ENCODE measurements around the gene SLC39A12.
"Not testable (repeated sequence)": the region's sequence is repeated elsewhere in the genome, so short reads cannot be mapped to it uniquely, and the experiment has no call there.

Gene SLC39A12

DNA sequence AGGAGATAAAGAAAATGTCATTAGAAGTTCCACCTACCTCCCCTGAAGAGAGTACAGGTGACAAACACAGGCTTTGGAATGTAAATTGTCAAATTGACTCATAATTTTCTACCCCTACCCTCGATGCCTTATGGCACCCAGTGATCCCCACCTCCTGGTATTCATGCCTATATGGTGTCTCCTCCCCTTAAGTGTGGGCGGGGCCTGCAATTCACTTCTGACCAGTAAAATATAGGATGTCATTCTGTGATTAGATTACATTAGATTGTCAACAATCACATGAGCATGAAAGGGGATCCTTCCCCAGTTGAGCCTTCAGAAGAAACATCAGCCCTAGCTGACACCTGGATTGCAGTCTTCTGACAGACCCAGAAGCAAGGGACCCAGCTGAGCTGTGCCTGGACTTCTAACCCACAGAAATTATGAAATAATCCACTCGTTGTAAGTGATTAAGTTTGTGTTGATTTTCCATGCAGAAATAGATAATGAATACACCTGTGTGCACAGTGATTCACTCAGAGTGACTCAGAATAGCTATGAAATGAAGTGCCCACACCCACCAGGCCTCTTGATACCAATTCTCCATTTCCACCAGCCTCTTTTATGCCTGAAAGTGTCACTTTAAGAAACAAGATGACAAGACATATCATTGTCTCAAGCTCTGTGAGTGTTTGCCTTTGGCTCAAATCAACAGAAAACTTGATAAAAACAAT is 8.5 kb upstream of the SLC39A12 start:
- TF ChIP-seq, protein P1, sequence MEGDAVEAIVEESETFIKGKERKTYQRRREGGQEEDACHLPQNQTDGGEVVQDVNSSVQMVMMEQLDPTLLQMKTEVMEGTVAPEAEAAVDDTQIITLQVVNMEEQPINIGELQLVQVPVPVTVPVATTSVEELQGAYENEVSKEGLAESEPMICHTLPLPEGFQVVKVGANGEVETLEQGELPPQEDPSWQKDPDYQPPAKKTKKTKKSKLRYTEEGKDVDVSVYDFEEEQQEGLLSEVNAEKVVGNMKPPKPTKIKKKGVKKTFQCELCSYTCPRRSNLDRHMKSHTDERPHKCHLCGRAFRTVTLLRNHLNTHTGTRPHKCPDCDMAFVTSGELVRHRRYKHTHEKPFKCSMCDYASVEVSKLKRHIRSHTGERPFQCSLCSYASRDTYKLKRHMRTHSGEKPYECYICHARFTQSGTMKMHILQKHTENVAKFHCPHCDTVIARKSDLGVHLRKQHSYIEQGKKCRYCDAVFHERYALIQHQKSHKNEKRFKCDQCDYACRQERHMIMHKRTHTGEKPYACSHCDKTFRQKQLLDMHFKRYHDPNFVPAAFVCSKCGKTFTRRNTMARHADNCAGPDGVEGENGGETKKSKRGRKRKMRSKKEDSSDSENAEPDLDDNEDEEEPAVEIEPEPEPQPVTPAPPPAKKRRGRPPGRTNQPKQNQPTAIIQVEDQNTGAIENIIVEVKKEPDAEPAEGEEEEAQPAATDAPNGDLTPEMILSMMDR (IDR thresholded peaks at IDR 0.05; ENCODE audit: low read length, missing control alignments), result no peak
- no peak overlapping the region for H3K4me3 ChIP-seq (replicated peaks; ENCODE audit: low read depth, low read length)
- no peak for DNase-seq (ENCODE audit: low read depth)

DNA sequence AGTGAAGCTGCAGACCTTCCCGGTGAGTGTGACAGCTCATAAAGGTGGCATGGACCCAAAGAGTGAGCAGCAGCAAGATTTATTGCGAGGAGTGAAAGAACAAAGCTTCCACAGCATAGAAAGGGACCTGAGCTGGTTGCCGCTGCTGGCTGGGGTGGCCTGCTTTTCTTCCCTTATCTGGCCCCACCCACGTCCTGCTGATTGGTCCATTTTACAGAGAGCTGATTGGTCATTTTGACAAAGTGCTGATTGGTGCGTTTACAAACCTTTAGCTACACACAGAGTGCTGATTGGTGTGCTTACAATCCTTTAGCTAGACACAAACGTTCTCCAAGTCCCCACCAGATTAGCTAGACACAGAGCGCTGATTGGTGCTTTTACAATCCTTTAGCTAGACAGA is 1.4 kb upstream of the SLC39A12 start:
- DNase-seq (ENCODE audit: low read depth); H3K4me3 ChIP-seq (replicated peaks; ENCODE audit: low read depth, low read length): not testable (repeated sequence)

DNA sequence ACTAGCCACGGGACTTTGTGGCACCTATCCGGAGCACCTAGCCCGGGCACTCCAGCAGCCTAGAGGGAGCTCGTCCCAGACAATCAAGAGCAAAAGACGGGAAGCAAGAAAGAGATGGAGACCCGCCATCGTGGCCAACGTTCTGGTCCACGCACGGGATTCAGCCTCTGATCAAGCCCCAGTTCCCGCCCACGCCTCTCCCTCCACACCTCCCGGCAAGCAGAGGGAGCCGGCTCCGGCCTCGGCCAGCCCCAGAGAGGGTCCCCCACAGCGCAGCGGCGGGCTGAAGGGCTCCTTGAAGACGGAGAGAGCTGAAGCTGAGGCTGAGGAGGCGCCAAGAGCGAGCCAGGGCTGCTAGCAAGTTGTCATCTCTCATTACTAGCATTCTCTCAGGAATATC is 992 bp upstream of the SLC39A12 start:
- TF ChIP-seq, protein P1 (IDR thresholded peaks at IDR 0.05; ENCODE audit: low read length, missing control alignments), result no peak
- H3K4me3 ChIP-seq (replicated peaks; ENCODE audit: low read depth, low read length), result no peak overlapping the region
- no peak for DNase-seq (ENCODE audit: low read depth)

DNA sequence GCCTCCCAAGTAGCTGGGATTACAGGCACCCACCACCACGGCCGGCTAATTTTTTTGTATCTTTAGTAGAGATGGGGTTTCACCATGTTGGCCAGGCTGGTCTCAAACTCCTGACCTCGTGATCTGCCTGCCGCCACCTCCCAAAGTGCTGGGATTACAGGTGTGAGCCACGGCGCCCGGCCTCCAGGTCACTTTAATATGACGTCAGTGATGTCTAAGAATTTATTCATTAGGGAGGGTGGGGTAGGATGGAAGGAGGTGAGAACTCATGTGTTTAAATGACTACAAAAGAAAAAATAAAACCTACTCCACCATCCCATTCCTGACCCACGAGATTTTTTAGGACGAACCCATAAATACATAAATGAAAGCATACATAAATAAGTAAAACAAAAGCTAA is 2.7 kb downstream of the SLC39A12 start:
- not testable (repeated sequence) for H3K4me3 ChIP-seq (replicated peaks; ENCODE audit: low read depth, low read length); DNase-seq (ENCODE audit: low read depth)

DNA sequence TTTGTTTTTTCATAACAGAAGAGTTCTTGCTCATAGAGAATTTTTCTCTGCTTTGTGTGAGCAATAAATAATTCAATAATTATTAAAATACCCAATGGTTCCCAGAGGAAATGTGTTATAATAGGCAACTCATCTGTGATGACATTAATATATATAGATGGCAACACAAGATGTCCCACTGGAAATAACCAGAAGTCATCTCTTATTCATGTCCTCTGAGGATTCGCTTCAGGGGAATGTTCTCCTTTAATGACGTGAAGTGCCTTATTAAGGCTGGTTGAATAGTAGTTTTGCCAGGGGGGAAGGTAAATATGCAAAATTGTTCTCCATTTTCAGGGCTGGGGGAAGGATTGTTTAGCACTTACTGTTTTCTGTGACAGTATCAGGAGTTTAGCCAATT is 3.1 kb downstream of the SLC39A12 start:
- DNase-seq (ENCODE audit: low read depth), result no peak
- H3K4me3 ChIP-seq (replicated peaks; ENCODE audit: low read depth, low read length), result no peak overlapping the region
- TF ChIP-seq, protein P1 (IDR thresholded peaks at IDR 0.05; ENCODE audit: low read length, missing control alignments), result no peak

DNA sequence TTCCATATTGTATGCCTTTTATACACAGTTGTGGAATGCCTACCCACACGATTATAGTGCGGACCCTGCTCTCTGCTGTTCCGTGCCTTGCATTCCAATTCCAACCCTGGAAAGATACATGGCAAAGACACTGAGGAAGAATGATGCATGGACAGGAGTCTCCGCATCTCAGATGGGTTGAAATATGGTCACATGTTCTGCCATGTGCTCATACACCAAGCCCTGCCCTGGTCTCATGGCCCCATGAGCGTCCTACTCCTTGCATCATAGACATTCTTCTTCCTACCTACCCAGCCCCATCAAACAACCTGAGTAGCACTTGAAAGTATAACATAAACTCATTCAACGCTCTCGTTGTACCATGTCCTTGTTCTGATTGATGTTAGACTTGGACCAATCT is 6.3 kb downstream of the SLC39A12 start:
- TF ChIP-seq, protein P1 (IDR thresholded peaks at IDR 0.05; ENCODE audit: low read length, missing control alignments), result no peak
- H3K4me3 ChIP-seq (replicated peaks; ENCODE audit: low read depth, low read length), result no peak overlapping the region

DNA sequence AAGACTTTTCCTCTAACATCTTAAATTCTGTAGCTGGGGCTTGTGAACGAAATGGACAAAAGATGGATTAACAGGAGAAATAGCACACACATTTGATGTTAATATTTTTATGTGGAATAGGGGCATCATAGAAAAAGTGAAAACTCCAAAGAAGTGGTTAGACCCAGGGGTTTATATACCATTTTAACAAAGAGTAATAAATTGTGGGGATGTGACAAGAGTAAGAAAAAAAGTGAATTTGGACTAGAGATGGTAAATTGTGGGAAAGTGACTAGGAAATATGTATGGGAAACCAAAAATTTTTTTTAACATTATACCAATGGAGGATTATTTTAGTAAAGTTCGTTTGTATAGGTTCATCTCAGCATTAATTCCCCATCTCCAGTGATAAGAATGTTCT is 8.2 kb downstream of the SLC39A12 start:
- H3K4me3 ChIP-seq (replicated peaks; ENCODE audit: low read depth, low read length), result no peak overlapping the region
- no peak for DNase-seq (ENCODE audit: low read depth)
- TF ChIP-seq, protein P1 (IDR thresholded peaks at IDR 0.05; ENCODE audit: low read length, missing control alignments), result no peak

More for the DNA sequence above, 6.3 kb downstream of the SLC39A12 start:
- no peak for DNase-seq (ENCODE audit: low read depth)
